Stimulated activated CD8-positive, alpha-beta memory T cell treated with anti-CD3 and anti-CD28 coated beads, Interleukin-15, amount 100 ng/mL, for 24 hours (primary cell): ENCODE results near the gene FCN1.

Experiments
- DNase-seq: peaks from one replicate; pipeline ENCODE4 v3.0.0-alpha.2; 2020; ENCODE audit warnings: low read depth

The FCN1 gene

DNA sequence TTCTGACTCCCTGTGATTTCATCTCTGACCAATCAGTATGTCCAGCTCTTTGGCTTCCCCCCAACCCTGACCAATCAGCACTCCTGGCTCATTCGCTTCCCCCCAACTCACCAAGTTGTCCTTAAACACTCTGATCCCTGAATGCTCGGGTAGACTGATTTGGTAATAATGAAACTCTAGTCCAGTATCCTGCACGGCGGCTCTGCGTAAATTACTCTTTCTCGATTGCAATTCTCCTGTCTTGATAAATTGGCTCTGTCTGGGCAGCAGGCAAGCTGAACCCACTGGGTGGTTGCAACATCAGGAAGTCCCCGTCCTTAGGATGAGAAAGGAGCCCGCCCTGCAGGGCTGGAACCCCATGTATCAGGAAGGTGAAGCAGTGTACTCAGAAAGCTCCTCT, 26.7 kb downstream of the FCN1 start:
- no peak for DNase-seq

DNA sequence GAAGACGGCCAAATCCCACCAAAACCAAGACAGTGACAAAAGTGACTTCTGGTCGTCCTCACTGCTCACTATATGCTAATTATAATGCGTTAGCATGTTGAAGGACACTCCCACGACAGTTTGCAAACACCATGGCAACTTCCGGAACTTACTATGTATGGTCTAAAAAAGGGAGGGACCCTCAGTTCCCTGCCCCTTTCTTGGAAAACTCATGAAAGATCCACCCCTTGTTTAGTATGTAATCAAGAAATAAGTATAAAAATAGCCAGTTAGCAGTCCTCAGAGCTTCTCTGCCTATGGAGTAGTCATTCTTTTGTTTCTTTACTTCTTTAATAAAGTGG, 27.6 kb downstream of the FCN1 start:
- no peak for DNase-seq

DNA sequence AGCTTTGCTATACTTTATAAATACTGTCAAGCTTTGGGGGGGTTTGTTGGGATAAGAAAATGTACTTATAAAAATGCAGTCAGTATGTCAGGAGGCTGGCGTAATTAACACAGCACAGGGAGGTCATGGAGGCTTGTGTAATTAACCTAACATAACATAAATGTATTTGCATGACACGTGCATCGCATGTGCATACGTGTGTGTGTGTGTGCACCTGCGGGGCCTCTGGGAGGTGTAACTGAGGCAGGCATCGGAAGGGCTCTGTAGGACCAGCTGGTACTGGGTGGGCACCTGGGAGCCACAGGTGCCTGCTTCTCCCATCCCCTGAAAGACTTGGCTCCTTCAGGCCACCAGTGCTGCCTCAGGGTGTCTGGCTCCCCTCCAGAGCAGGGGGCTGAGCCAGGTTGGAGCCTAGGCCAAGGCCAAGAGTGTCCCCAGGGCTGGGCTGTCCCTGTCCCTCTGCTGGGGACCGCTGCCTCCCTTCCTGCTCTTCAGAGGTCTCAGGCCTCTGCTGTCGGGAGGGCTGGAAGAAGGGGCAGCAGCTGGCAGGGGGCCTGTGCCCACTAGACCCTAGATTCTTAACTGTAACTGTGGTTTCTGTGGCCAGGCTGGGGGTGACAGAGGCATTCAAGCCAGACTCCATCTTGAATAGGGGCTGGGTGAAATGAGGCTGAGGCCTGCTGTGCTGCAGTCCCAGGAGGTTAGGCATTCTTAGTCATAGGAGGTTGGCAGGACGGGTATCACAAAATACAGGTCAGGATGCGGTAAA, 28.1 kb downstream of the FCN1 start:
- DNase-seq: no peak

DNA sequence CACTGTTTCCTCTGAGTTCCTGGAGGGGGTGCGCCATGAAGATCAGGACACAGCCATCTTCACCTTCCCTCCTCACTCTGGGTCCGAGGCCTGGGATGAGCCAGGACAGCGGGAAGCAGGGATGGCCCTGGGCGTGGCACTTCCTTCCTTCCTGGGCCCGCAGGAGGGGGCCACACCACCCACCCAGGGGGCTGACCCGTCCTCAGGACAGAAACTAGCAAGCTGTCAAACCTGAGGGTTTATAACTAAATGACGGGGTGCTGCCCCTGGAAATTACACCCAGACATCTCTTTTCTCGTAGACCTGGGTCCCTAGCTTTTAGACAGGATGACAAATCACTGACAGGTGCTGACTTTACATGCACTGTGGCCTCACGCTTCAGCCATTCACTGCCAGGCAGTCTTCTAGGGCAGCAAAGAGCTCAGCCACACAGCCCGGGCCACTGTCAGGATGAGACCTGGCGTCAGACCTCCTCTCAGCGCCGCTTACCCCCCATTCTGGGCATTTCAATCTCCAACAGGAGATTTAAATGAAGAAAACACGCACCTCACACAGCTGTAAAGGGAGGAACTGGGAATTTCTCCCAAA, 29.0 kb downstream of the FCN1 start:
- no peak for DNase-seq

DNA sequence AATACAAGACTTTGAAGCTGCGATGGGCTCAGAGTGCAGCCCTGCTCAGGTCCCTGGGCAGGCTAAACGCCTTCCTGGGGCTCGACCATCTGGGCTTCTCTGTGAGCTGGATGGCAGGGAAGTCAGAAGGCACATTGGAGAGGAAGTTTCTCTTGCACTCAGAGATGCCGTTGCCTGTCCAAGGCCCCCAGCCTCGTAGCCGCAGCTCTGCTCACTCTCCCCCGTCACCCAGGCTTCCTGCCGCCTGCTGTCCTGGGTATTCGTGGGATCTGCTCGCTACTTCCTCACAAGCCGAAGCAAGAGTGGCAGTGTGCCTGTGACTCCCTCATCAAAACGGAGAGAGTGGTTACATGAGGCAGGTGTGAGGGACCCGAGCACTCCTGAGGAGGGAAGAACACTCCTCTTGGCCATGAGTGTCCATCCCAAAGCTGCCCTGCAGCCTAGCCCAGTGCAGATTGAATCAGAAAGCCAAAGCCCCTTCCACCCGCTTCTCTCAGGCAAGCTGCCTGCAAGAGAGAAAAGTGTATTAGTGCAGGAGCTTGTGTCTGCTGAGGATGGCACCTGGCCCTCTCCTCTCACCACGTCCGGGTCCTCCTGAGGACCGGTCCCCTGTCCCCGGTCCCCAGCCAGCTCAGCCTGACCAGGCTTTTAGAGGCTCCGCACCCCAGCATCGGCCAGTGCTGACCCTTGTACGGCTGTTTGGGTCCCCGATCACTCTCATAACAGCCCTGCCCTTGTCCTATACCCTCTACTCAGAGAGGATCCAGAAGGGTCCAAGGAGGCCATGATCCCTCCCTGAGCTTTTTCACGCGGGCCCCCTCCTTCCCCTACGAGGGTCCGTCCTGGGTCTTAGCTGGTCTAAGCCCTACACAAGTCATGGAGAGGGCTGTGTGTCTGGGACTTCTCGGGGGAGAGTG, 29.8 kb downstream of the FCN1 start:
- no peak for DNase-seq

DNA sequence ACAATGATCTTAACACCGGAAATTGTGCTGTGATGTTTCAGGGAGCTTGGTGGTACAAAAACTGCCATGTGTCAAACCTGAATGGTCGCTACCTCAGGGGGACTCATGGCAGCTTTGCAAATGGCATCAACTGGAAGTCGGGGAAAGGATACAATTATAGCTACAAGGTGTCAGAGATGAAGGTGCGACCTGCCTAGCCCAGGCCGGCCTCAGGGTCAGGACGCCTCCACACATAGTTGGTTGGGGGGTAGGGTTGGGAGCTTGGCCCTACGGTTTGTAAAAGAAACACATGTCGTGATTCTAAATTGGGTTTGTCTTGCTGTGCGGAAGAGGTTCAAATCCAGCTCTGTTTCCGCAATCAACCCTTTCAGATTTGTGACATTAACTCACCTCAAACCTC, 30.5 kb downstream of the FCN1 start:
- no peak for DNase-seq

DNA sequence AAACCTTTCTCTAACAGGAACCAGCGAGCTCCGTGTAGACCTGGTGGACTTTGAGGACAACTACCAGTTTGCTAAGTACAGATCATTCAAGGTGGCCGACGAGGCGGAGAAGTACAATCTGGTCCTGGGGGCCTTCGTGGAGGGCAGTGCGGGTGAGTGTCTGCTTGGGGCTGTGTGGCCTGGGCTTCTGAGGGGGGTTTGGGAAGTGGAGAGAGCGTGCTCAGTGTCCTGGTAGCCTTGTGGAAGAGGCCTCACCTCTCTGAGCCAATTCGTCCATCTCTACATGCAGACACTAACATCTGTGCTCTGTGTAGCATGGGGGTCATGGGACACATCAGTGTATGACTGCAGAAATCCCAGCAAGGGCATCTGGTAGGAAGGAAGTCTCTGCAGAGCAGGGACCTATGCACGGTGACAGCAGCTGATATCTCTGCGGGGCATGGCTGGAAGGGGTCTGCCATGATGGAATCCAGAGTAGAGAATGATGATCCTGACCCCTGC, 31.2 kb downstream of the FCN1 start:
- DNase-seq: no peak

DNA sequence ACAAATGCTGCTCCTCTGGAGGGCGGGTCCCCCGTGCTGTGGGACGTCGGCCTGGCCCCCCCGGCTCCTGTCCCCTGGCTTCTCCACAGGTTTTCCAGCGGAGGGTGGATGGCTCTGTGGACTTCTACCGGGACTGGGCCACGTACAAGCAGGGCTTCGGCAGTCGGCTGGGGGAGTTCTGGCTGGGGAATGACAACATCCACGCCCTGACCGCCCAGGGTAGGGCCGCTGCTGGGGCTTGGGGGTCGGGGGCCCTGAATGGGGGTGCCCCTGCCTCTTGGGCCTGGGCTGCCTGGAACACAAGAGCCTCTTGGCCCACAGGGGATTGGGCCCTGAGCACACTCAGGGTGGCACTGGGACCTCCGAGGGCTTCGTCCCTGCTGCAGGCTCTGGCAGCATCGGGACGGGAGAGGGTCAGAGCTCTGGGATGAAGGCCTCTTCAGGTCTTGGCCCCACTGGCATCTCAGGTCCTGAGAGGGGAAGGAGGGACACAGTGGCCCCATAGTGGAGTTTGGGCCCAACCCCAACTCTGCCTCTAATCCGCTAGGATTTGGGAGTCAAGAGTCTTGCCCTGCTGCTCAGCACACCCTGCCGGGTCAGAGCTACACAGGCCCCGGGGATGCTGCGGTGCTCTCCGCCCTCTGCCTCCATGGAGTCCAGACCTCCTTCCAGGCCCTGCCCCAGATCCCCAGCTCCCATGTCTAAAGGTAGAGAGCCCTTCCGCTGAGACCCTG, 31.9 kb downstream of the FCN1 start:
- DNase-seq: no peak

DNA sequence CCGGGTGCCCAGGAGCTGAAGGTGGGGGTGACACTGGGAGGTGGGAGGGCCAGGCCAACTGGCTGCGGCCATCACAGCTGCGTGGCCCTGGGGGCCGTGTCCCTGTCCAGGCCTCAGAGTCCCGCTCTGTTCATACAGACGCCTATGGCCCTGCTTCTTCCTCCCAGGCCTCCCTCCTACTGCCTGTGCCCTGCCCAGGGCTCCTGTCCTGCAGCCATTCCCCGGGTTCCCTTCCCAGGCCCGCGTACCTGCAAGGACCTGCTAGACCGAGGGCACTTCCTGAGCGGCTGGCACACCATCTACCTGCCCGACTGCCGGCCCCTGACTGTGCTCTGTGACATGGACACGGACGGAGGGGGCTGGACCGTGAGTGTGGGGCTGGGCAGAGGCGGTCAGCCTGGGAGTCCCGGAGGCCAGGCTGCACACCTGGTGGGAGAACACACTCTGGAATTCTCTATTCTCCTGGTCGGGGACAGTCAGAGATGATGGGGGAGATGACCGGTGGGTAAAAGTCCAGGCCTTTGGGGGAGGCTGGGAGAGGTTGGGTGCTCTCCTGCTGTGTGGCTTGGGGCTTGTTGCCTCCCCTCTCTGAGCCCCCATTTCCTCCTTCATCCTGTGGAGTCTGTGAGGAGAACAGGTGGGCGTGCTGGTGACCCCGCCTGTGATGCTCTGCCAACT, 32.6 kb downstream of the FCN1 start:
- DNase-seq: no peak

DNA sequence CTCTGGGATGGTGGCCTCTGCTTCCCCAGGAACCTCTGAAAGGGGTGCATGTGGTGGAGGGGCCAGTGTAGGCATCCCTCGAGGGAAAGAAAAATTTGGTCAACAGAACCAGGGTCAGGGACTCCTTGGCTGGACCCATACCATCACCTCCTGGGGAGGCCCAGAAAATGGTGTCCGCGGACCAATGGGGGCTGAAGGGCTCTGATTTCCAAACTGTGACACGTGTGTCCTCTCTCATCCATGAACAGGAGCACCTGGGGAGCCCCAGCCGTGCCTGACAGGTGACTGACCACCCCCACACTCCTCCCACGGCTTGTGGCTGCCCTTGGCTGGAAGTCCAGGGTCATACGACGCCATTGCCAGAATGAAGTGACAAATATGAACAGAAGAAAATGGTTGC, 33.2 kb downstream of the FCN1 start:
- no peak for DNase-seq

DNA sequence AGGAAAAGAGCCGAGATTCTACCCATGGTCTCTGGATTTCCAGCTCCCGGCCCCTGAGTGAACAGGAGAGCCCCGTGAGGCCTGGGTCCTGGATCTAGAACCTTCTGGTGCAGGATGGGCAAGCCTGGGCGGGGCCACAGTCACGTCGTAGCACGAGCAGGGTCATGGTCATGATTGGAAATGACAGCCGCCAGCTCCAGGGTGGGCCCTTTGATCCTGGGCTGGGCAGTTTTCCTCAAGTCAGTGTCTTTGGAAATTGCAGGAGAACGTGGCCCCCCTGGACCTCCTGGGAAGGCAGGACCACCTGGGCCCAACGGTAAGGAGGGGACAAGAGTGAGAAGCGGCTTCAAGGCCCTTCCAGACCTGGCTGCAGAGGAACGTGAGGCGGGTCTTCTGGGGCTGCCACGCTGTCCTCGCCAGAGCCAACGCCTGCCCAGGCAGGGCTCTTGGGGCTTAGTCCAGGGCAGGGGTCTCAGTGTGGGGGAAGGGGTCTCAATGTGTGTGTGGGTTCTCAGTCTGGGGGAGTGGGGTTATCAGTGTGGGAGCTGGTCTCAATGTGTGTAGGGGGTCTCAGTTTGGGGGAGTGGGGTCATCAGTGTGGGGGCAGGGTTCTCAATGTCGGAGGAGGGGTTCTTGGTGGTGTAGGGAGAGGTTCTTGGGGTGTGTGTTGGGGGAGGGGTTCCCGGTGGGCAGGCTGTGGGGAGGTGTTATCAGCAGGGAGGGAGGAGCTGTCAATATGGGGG, 34.5 kb downstream of the FCN1 start:
- no peak for DNase-seq

DNA sequence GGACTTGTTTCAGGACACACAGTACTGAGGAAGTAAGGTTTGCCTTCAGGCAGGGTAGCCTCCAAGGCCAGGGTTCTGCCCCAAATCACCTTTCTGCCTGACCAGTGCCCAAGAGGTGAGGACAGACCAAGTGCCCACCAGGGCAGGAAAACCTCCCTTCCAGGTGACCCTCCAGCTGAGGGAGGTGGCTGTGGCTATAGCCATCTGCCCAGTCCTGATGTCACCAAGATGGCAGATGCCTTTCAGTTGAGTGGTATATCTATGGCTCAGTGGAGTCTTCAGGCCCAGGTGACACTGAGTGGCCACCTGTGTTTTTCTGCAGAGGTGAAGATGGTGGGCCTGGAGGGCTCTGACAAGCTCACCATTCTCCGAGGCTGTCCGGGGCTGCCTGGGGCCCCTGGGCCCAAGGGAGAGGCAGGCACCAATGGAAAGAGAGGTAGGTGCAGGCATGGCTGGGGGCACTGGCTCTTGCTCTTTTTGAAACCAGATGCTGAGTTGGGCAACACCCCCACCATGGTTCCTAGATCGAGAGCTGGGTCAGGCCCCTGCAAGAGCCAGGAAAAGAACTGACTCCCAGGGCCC, 35.4 kb downstream of the FCN1 start:
- DNase-seq: no peak

DNA sequence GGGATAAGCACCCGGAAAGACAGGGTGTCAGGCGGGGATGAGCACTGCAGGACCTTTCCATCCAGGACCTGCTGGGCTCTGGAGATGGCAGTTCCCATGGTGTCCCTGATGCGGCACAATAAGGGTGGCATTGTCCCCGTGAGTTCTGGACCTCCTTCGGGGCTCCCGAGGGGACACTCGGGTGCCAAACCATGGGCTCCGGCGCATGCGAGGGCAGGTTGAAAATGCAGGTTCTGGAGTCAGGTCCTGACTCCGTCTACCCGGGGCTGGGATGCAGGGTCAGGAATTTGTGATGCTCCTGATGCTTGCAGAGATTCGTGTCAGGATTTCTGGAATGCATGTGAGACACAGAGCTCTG, 36.4 kb downstream of the FCN1 start:
- DNase-seq: no peak

DNA sequence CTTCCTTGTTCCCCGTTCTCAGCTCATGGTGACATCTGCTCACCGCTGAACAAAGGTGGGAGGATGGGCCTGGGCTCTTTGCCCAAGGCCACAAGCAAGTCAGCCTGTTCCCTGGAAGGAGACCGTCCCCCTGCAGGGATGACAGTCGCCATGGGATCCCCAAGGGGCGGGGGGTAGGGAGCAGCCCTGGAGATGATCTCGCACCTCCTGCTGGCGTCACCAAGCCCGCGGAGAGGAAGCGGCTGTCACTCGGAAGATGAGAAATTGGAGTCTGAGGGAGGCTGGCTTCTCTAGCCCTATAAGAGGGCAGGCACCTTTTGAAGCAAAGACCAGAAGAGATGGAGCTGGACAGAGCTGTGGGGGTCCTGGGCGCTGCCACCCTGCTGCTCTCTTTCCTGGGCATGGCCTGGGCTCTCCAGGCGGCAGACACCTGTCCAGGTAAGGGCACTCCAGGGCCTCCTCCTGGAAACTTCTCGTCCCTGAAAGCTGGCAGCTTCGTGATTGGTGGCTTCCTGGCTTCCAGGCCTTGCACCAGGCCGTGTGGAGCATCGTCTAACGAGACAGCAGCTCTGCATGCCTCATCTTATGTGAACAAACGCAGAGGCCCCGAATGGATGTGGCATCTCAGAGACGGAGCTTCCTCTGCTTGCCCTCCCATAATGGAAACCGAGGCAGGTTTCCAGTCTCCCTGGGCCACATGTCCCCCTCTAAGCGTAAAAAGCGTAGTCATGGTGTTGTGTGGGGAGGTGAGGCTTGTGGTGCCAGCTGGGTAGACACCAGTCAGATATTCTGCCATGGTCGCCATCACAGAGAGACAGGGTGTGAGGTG, 37.0 kb downstream of the FCN1 start, which contains the start of gene FCN2:
TSS of gene FCN2 (plus strand) at position 327 of the 829 bp plus-strand sequence. CDS start at position 339, 12 bp downstream.
- DNase-seq: no peak

DNA sequence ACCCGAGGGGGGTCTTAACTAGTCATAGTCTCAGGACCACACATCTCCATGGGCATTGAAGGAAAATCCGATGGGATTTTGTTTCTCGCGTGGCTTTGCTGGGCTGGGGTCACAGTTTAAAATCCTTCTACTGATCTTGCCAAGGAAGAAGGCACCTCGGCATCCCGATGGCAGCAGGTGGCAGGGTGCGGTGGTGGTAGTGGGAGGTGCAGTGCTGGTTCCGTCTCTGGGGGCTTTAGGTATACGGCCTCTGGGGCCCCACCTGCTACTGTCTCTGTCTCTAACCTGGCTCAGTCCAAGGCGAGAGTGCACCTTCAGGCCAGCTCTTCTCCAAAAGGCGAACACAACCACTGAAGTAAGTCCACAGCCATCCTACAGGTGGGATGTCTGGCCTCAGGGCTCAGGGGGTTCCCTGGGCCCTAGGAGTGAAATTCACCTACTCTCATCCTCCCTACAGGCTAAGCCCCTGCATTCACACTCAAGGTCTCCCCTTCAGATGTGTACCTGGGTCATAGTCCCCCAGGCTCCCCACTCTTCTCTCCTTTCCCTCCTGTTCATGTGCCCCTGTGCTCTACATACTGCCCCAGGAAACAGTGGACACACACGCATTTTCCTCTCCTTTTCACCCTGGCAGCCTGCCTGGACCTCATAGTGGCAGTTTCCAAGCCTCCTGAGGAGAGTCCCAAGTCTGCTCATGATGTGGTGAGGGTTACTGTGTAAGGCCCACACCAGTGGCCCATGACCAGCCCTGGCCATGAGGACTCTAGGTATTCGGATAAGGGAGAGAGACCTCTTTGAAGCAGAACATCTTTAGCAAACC, 37.8 kb downstream of the FCN1 start:
- no peak for DNase-seq

DNA sequence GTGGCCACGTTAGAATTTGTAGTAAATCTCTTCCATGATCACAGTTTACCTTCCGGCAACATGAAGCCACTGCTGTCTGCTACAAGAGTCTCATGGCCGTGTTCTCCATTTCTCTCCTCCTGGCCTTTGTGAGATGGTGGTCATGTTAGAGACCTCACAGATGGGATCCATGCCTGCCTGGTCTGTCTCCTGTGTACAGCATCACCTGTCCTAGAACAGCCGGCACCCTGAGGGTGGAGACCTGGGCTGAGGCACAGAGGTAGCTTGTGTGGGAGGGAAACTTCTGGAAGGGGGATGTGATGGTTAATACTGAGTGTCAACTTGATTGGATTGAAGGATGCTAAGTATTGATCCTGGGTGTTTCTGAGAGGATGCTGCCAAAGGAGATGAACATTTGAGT, 40.2 kb downstream of the FCN1 start:
- DNase-seq: no peak

DNA sequence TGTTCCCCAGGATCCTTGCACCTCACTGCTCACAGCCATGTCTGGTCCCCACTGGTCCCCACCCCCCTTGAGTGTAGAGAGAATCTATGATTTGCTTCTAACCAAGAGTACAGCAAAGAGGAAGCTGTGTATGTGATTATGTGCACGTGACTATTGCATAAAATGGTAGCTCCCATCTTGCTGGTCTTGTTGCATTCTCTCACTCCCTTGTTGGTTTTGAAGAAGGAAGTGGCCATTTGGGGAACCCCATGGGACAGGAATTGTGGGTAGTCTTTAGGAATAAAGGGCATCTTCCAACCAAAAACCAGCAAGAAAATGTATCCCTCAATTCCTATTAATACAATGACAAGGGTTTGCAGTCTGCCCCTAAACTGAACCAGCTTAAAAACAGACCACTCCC, 42.3 kb downstream of the FCN1 start:
- DNase-seq: no peak

DNA sequence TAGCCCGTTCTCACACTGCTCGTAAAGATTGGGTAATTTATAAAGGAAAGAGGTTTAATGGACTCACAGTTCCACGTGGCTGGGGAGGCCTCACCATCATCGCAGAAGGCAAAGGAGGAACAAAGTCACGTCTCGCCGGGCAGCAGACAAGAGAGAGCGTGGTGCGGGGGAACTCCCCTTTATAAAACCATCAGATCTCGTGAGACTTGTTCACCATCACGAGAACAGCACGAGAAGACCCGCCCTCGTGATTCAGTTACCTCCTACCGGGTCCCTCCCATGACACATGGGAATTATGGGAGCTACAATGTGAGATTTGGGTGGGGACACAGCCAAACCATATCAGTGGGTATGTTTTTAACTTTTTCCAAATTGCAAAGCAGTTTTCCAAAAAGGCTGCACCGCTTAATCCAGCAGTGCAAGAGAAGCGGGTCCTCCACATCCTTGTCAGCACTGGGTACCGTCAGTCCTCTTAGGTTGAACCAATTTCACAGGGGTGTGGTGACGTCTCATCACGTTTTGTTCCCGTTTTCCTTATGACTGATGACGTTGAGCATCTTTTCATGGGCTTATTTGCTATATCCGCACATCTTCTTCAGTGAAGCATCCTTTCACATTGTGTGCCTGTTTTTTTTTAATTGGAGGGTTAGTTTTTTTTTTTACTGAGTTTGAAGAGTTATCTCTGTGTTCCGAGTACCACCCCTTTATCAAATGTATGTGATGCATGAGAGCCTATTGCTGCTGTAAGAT, 45.1 kb downstream of the FCN1 start:
- DNase-seq: no peak
